HG03469 (cell line): ENCODE measurements around the gene RPH3AL.
"Not testable (repeated sequence)": the region's sequence is repeated elsewhere in the genome, so short reads cannot be mapped to it uniquely, and the experiment has no call there.

Source experiments
- ATAC-seq: cut with Tn5 transposase; IDR thresholded peaks from one replicate; pipeline ENCODE4 v1.9.1; 2021; ENCODE audit warnings: mild to moderate bottlenecking, moderate library complexity, moderate number of reproducible peaks; ENCODE audit not compliant: unreplicated experiment

RPH3AL gene

GRCh38 chr17:227946-228615, 124.5 kb downstream of the RPH3AL start:
- no peak for ATAC-seq

GRCh38 chr17:227078-227945, 125.3 kb downstream of the RPH3AL start:
- no peak for ATAC-seq

- no peak for ATAC-seq
These were observed 126.2 kb downstream of the RPH3AL start for GRCh38 chr17:226108-227077.

GRCh38 chr17:225551-225950, 127.1 kb downstream of the RPH3AL start:
- ATAC-seq = no peak

- not testable (repeated sequence) for ATAC-seq
These were observed 128.0 kb downstream of the RPH3AL start for GRCh38 chr17:224576-224975.

GRCh38 chr17:223723-224471, 128.7 kb downstream of the RPH3AL start:
- ATAC-seq = no peak

GRCh38 chr17:222172-222571, 130.4 kb downstream of the RPH3AL start:
- no peak for ATAC-seq

GRCh38 chr17:219696-220095, 132.9 kb downstream of the RPH3AL start:
- no peak for ATAC-seq

- ATAC-seq = no peak
These were observed 134.0 kb downstream of the RPH3AL start for GRCh38 chr17:218432-219110.

- no peak for ATAC-seq
These were observed 136.0 kb downstream of the RPH3AL start for GRCh38 chr17:216625-217024.

GRCh38 chr17:215563-216478, 136.8 kb downstream of the RPH3AL start:
- ATAC-seq = not testable (repeated sequence)

- no peak for ATAC-seq
These were observed 137.7 kb downstream of the RPH3AL start for GRCh38 chr17:214881-215331.

- ATAC-seq = no peak
These were observed 139.1 kb downstream of the RPH3AL start for GRCh38 chr17:213286-214105.

GRCh38 chr17:210402-210801, 142.2 kb downstream of the RPH3AL start:
- no peak for ATAC-seq

GRCh38 chr17:208429-208828, 144.2 kb downstream of the RPH3AL start:
- ATAC-seq = no peak

GRCh38 chr17:207775-208174, 144.8 kb downstream of the RPH3AL start:
- ATAC-seq = no peak

GRCh38 chr17:206941-207560, 145.6 kb downstream of the RPH3AL start:
- no peak for ATAC-seq
